HG03064 (cell line): ENCODE measurements around the gene CLNK.

Source experiments
- ATAC-seq: cut with Tn5 transposase; IDR thresholded peaks from one replicate; pipeline ENCODE4 v1.9.1; 2021; ENCODE audit warnings: low read depth; ENCODE audit not compliant: unreplicated experiment

CLNK gene

DNA sequence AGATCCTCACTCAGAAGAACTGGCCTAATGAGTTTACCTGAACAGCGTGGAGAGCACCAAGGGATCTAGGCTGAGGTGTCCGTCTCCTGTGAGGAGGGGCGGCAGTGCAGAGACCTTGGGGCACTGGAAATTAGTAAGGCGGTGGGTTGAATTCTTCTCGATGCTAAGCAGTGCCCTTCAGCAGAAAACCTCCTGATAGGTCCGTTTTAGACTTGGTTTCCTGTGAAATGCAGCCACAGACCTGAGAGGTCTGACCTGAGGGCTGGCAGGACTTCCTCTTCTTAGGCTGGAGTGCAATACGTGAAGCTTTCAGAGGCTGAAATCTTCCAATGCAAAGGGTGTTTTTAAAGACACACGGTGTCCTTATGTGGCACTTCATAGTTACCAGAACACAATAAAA lies at the start of gene CLNK:
CLNK (minus strand) TSS at position 138 of the 400 bp plus-strand sequence. CDS start 16,899 bp downstream, outside the sequence.
- peak; percentile 76 for ATAC-seq

DNA sequence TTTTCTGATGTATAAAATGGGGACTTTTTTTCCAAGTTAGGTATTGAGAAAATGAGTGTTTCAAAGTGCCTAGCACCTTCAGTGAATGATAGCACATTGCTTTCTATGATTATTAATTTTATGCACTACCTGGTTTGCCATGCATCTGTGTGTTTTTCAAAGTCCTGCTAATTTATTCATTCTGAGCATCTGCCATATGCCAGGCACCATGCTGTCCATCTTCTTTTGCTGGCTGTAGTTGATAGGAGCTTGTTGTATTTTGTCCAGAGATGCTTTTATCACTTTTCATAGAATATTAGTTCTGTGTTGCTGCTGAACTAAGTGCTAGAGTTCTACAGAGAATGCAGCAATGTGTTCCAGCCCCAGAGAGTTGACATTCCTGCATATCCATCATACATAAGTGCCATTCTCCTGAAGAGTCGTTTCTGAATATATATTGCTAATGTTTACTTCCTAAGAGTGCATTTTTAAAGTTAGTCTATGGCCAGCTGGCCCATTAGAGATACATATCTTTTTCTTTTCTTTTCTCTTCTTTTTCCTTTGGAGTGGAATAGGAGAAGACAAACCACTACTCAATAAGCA lies 49.0 kb upstream of the CLNK start:
- no peak for ATAC-seq

- no peak for ATAC-seq
Measured at GRCh38 chr4:10732914-10733415, 48.4 kb upstream of the CLNK start.

DNA sequence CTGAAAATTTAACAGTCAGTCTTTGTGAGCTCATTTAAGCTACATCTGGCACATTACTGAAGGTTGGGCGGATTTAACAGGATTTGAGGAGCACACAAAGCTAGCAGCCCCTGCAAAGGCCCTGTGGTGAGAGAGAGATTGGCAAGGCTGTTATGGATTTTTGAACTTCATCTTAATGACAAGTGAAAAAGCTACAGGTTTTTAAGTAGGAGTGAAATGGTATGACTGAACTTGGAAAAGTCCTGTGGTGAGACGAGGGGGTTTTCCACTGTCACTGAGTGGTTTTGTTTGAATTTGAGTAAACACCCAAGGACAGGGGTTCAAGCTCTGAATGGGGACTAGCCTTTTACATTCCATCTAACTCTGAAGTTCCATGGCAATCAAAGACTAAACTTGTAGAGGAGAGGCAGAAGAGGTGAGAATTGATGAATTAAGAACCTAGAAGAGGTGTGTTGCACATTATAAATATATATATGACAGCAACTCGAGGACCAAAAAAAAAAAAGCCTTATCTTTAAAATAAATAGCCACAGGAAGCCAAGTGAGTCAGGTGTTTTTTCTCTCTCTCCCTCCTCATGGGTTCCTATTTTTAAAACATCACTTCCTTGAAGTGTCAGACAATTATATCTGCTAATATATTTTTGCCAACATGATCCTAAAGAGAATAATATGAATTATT lies 47.8 kb upstream of the CLNK start:
- ATAC-seq = no peak

- no peak for ATAC-seq
Measured at GRCh38 chr4:10731690-10732089, 47.1 kb upstream of the CLNK start.

- no peak for ATAC-seq
Measured at GRCh38 chr4:10731162-10731561, 46.6 kb upstream of the CLNK start.

DNA sequence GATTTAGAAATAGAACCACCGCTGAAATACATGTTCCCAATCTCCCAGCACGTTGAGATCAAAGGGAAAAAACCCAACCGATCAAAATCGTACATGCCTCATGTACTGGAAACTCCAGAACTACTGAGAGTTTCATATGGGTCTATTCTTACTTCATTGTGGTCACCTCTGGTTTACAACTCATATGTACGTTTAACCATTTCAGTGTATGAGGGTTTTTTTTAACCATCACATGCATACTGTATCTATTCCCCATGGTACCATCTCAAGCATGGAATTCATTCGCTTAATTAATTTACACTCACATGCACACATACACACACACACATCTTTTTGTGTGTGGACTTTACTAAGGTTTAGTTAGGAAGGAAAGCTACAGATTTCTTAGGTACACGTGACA lies 46.0 kb upstream of the CLNK start:
- peak; percentile 57 for ATAC-seq

DNA sequence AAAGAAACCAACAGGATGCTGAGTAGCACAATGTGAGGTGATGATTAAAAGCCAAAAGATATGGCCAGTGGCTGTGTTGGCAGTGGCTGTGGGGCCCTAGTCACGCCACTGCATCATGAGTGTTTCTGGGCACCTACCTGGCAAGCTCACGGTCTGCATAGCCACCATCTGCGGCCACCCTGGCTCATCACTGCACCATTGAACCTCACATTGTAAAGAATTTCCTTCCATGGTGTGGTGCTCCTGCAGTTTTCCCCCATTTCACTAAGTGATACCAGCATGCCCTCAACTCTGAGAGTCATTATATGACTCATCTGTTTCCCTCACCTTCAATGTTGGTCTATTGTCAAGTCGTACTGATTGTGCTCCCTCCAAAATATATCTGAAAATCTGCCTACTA lies 45.5 kb upstream of the CLNK start:
- peak; percentile 56 for ATAC-seq

DNA sequence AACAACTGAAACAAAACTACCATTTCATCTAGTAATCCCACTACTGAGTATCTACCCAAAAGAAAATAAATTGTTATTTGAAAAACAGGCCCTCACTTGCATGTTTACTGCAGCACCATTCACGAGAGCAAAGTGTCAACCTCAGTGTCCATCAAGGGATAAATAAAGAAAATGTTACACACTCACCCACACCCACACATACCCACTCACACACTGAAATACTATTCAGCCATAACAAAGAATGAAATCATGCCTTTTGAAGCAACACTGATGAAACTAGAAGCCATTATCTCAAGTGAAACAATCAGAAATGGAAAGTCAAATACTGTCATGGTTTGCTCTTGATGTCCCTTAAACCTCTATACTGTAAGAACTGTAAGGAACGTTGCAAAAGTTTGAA lies 44.8 kb upstream of the CLNK start:
- no peak for ATAC-seq

- ATAC-seq = no peak
Measured at GRCh38 chr4:10728016-10728415, 43.4 kb upstream of the CLNK start.

DNA sequence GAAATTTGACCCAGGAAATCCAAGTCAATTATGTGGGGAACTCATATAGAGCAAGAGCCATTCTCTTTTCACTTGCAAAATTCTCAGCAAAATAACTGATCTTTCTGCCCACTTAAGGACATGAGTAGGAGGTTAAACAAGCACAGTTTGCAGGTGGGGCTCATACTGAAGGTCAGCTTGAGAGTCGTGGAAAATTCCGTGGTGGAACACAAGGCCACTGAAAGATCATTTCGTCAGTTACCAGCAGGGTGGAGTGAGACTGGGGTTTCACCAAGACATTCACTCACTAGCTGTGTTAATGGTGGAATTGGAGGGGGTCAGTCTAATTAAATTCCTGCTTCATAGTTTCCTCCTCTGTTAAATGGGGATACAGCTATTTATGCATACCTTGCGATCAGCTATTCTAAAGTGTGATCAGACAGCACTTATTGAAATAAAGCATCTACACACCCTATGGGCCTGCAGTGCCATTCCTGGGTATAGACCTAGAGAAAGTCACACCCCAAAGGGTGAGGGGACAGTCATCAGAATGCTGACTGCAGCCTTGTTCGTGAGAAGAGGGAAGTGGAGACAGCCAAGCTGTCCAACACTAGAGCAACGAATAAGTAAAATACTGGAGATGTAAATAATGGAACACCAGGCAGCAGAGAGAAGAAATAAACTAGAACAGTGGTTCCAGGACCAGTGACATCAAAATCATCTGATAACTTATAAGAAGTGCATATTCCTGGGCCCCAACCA lies 42.7 kb upstream of the CLNK start:
- ATAC-seq = no peak

- ATAC-seq = peak; percentile 84
Measured at GRCh38 chr4:10722957-10723356, 38.4 kb upstream of the CLNK start.

- no peak for ATAC-seq
Measured at GRCh38 chr4:10721616-10722015, 37.0 kb upstream of the CLNK start.

DNA sequence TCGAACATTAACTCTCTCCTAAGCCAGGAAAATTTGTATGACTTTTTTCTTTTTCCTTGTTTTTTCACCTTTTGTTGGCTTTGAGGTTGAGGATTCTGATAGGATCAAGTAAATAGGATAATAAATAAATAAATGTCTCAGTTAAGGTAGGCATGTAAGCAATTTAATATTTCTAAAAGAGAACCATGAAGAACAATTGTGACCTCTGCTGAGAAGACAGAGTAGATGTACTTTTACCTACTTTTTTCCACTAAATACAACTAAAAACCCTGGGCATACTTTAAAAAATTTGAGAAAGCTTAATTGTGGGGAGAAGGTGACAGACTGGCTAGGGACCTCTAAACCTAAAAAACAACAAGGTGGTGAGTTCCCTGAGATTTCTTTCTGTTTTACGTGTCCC lies 31.6 kb upstream of the CLNK start:
- no peak for ATAC-seq

GRCh38 chr4:10715696-10716095 lies 31.1 kb upstream of the CLNK start:
- ATAC-seq = no peak

DNA sequence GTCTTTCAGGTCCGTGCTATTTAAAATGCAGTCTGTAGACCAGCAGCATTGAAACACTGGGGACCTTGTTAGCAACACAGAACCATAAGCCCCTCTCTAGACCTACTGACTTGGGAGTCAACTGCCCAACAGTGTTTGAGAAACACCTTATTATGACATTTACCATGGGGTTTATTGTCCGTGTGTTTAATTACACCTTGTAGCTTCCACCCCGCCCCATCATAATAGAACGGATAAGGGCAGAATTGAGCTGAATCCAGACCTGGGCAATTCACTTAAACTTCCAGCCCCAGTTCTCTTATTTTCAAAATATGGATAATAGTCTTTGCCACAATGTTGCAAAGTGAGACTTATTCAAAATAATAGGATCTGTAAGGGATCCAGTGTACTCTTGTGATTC lies 30.6 kb upstream of the CLNK start:
- ATAC-seq = no peak

DNA sequence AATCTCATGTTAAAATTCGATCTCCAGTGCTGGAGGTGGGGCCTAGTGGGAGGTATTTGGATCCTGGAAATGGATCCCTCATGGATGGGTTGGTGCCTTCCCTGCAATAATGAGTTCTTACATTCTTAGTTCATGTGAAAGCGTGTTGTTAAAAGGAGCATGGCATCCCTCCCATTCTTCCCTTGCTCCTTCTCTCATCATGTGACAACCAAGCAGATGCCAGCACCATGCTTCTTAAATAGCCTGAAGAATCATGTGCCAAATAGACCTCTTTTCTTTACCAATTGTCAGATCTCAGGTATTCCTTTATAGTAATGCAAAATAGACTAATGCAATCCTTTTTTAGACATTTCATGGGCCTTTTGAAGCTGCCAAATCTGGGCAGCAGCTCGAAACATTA lies 29.0 kb upstream of the CLNK start:
- no peak for ATAC-seq

- no peak for ATAC-seq
Measured at GRCh38 chr4:10706236-10706635, 21.7 kb upstream of the CLNK start.

GRCh38 chr4:10704430-10704810 lies 19.9 kb upstream of the CLNK start:
- ATAC-seq = no peak

DNA sequence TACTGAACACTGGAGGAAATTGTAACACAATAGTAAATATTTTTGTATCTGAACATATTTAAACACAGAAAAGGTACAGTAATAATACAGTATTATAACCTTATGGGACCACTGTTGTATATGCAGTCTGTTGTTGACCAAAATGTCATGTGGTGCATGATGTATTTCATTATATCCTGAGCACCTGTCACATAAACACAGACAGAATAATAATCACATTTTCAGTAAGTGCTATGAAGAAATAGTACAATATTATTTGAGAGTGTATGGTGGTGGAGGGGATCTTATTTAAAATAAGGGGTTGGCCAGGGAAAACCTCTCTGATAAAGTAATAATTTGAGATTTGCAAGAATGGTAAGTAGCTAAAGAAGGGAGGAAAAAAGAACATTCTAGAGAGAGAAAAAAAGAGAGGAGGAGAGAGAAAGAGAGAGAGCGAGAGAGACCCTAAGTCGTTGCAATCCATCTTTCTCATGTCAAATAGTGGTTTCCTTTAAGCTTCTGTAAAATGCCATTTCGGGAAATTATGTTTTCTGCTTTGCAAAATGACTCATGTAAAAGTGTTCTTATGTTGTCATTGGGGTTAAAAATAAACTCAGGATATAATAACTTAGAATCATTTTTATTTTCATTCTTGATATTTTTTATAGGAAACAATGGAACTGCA lies 19.3 kb upstream of the CLNK start:
- ATAC-seq = no peak

GRCh38 chr4:10703156-10703555 lies 18.6 kb upstream of the CLNK start:
- no peak for ATAC-seq
